Activated CD4-positive, alpha-beta T cell treated with anti-CD3 and anti-CD28 coated beads, Interleukin-2, amount 50 U/mL, for 4 hours (primary cell): ENCODE measurements around the gene CCDC85C.

ENCODE experiments used
- DNase-seq, 2 experiments: peaks; one replicate each; pipeline ENCODE4 v3.0.0-alpha.2; 2020

Gene CCDC85C

GRCh38 chr14:99507860-99508640 lies 96.0 kb downstream of the CCDC85C start:
- DNase-seq = no peak

GRCh38 chr14:99506276-99506675 lies 97.7 kb downstream of the CCDC85C start:
- no peak for DNase-seq

DNA sequence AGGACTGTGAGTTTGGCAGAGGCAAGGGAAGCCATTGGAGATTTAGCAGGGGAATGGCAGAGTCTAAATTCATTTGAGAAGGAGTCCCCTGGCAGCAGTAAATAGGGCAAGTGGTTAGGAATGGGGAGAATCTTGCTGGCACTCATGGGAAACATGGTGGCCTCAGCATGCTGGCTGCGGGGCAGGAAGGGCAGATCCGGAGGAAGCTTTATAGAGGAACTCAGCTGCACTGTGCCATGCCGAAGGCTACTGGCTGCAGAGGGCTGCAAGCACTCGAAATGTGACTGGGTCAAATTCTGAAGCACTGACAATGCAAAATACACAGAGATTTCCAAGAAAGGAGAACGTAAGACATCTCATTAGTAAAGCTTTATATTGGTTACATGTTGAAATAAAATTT lies 98.9 kb downstream of the CCDC85C start:
- DNase-seq = no peak

- no peak for DNase-seq
Observed at GRCh38 chr14:99503848-99504453, 100.1 kb downstream of the CCDC85C start.

DNA sequence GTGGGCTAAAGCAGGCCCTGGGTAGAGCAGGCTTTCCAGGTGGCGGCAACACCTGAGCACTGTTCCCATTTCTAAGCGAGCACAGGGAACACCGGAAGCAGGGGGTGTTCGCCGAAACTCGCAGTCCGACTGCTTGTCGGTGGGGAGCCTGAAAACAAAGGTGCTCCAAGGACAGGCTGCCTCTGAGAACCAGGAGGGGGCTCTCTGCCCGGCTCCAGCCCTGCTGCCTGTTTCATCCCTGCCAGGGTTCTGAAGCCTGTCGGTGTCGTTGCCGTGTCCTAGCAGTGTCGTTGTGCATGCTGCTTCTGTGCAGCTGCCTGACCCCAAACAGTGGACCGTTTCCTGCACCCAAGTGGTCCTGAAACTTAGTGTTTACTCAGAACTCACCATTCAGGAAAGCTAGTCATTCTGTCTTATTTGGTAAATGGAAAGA lies 101.0 kb downstream of the CCDC85C start:
- no peak for DNase-seq

- DNase-seq = no peak
Observed at GRCh38 chr14:99497894-99498293, 106.1 kb downstream of the CCDC85C start.

GRCh38 chr14:99497341-99497740 lies 106.7 kb downstream of the CCDC85C start:
- DNase-seq = no peak

DNA sequence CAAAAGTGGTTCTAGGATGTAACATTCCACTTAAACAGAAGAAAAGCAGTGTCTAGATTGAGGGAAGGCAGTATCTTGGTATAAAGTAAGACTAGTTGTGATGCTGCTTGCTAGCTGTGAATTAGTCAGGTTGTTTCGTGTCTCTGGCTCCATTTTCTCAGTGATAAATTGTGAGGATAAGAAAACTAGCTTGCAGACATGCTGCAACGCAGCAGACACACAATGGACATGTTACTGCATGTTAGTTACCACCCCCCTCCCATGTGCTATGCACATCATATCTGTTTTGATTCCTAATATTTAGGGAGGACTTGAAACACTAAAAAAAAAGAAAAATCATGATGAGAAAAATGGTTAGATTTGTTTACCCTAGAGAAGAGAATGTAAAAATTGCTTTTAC lies 119.9 kb downstream of the CCDC85C start:
- no peak for DNase-seq

- DNase-seq = peak in 1 of 2 experiments; percentile 1
Observed at GRCh38 chr14:99481745-99482099, 122.3 kb downstream of the CCDC85C start.

- DNase-seq = peak; percentile 100
Observed at GRCh38 chr14:99480917-99481744, 122.9 kb downstream of the CCDC85C start, which contains the start of gene CCNK. Gene CCNK, plus strand, starts transcription at chr14:99481409. Its CDS starts 11,269 bp downstream, at chr14:99492678.

DNA sequence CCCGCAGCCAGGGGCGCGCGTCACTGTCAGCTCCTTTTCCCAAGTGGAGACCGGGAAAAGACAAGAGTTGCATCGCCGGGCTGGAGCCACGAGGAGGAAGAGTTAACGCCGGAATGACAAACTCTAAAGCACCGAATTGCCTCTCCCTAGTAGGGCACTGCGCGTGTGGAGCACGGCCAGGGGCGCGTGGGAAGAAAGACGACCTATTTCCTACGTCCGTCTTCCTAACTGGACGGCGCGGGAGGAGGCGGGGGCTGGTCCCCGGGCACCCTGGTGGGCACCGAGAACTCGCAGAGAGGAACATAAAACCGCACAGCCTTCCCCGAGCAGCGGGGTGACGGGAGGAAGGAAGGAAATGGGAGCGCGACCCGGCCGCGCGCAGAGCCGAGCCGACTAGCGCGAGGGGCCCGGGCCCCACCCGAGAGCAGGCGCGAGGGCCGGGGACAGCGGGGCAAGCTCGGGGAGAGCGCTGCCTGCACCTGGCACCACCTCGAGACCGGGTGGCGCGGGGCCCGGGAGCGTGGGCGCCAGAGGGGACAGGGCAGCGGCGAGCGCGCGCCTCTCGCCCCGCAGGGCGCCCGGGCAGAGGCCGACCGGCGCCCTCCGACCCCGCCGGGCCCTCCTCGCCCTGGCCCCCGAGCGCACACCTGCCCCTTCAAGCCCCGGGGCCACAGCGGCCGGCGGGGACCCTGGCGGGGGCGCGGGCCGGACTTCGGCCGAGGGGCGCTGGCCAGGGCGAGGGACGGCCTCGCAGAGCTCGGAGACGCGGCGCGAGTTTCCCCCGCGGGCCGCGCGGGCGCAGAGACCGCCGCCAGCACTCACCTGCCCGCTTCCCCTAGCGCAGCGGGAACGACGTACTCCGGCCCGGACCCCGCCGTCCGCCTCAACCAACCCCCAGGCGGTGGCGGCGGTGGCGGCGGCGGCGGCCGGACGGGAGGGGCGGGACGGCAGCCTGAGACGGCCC lies 123.8 kb downstream of the CCDC85C start, which contains the start of gene SETD3:
Gene SETD3, minus strand, starts transcription at position 954 of the 964 bp plus-strand sequence. CDS start 15,054 bp downstream, outside the sequence.
- peak in 1 of 2 experiments; percentile 10 for DNase-seq

DNA sequence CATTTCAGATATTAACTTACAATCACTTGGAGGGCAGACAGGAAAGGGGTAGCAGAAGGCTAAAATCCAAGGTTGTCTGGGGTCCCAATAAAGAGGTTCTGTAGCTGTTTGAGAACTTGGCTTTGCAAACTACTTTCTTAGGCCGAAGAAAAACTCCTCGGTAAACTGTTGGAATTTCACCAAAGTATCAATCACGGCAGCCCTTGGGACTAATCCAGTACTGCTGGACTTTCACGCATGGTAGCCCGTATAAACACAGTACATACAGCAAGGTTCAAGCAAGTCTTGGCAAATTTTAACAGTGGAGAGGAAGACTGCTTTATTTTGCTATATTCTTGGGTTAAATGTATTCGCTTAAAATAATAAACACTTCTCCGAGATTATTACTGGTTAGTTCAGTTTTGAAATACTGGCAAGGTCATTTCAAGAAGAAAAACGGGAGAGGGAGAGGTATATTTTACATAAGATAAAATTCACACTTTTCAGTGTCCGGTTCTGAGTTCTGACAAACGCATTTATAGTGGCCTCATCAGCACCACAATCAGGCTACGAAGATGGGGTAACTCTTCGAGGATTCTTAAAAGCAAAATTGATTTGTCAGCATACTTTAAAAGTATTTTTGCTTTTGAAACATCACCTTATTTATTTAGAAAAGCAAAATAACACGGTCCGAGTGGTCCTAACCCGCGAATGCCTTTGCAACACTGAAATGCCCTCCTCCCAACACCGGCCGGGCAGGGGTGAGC lies 124.7 kb downstream of the CCDC85C start:
- DNase-seq = no peak

- no peak for DNase-seq
Observed at GRCh38 chr14:99478128-99478527, 125.9 kb downstream of the CCDC85C start.

- no peak for DNase-seq
Observed at GRCh38 chr14:99476864-99477263, 127.1 kb downstream of the CCDC85C start.

DNA sequence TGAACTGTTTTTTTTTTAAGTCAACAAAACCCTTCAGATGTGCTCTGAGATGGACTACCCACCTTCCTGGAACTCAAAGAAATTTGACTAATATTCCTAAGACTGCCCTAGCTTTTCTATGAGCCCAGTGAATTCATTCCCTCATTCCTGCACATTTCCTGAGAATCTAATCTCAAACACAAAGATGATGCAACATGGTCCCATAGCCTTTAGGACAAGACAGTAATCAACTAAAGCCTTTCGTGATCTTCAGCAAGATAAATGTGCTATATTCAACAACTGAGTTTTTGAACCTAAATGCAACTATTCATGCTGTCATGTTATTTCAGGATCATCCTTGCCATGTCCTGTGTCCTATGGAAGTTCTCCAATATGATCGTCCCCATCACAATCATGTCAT lies 128.3 kb downstream of the CCDC85C start:
- DNase-seq = no peak

- no peak for DNase-seq
Observed at GRCh38 chr14:99475179-99475578, 128.8 kb downstream of the CCDC85C start.

DNA sequence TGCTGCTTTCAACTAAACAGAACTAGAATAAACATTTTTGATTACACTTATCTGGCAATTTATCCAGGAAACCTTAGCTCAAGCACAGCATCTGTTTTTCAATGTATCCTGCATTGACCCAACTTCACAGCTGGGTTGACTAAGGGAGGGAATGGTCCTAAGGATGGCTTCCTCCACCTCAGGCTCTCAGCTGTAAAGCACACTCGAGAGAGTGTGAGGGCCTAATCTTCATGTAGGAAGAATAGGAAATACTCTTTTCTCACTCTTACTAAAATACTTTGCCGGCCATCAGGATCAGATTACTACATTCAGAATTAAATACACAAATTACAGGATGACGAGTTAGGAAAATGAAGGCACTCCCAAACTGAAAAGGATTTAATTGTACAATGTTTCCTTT lies 130.5 kb downstream of the CCDC85C start:
- no peak for DNase-seq

DNA sequence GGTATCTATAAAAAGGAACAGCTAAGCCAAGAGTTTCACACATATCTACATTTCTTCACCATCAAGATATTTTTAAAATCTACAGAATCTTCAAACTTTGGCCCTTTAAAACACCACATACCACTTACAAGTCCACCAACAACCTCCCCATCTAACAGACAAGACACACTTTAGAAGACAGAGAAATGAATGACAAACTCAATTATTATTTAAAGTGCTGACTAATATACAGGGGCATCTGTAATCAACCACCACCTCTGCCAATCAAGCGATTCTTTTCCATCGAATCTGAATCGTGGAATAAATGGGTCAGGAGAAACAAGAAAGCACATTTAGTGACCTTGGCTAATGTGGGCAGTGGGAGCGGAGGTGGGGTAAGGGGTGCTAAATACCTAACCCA lies 131.1 kb downstream of the CCDC85C start:
- no peak for DNase-seq

DNA sequence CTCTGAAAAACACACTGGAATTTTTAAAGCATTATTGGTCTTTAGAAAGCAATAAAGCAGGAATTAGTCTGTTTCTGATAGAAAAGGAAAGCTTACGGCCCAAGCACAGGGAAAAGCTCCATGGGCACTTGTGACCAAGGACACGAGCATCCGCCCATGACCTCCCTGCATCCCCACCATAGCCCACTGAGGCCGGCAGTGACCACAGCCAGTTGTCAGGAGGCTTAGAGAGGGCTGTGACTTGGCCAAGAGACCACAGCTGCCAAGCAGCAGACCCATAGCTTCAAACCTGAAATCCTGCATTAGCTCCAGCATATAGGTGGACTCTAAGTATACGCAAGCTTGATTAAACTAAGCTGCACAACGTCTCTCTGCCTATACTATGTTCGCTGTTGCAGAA lies 132.3 kb downstream of the CCDC85C start:
- no peak for DNase-seq

- no peak for DNase-seq
Observed at GRCh38 chr14:99468836-99469592, 135.0 kb downstream of the CCDC85C start.

- DNase-seq = no peak
Observed at GRCh38 chr14:99468081-99468480, 135.9 kb downstream of the CCDC85C start.
